ENCODE results near the gene ADIRF. TPM values are rescaled to one million over a fixed set of nuclear protein-coding genes. Genes with fewer than 3 reads are reported as not detected.

The ADIRF gene
- total and polyA plus RNA-seq, 9 donors = 1.5 to 9.7 (median 3.0) TPM

Other genes with a start within 250 kb of the ADIRF start
- gene BMPR1A, start 211.9 kb upstream of the ADIRF start, total RNA-seq = 61.4 TPM
- gene BMPR1A, start 211.9 kb upstream of the ADIRF start, polyA plus RNA-seq (ENCODE audit: insufficient read depth in 1 of 8, insufficient read length in 8 of 8, low replicate concordance in 1 of 8) = 10 to 100 TPM; 32.6 to 51.5 (median 45.8) TPM
- gene MMRN2, start 10.9 kb upstream of the ADIRF start, total RNA-seq = 23.1 TPM
- 10 to 100 TPM; 17.9 to 25.4 (median 23.1) TPM for gene MMRN2, start 10.9 kb upstream of the ADIRF start, polyA plus RNA-seq (ENCODE audit: insufficient read depth in 1 of 8, insufficient read length in 8 of 8, low replicate concordance in 1 of 8)
- gene SNCG, start 9.9 kb upstream of the ADIRF start, total RNA-seq = 7.4 TPM
- 10 to 100 TPM in 1 of 8 donors, 1 to 10 TPM in 7; 4.4 to 11.7 (median 5.8) TPM for gene SNCG, start 9.9 kb upstream of the ADIRF start, polyA plus RNA-seq (ENCODE audit: insufficient read depth in 1 of 8, insufficient read length in 8 of 8, low replicate concordance in 1 of 8)
- gene FAM25A, start 51.8 kb downstream of the ADIRF start, total RNA-seq = not detected
- gene FAM25A, start 51.8 kb downstream of the ADIRF start, polyA plus RNA-seq (ENCODE audit: insufficient read depth in 1 of 8, insufficient read length in 8 of 8, low replicate concordance in 1 of 8) = not detected
- 83.0 TPM for gene GLUD1, start 126.4 kb downstream of the ADIRF start, total RNA-seq
- 10 to 100 TPM; 53.2 to 75.6 (median 56.2) TPM for gene GLUD1, start 126.4 kb downstream of the ADIRF start, polyA plus RNA-seq (ENCODE audit: insufficient read depth in 1 of 8, insufficient read length in 8 of 8, low replicate concordance in 1 of 8)
- 30.9 TPM for gene SHLD2, start 126.7 kb downstream of the ADIRF start, total RNA-seq
- 10 to 100 TPM; 17.0 to 25.7 (median 22.0) TPM for gene SHLD2, start 126.7 kb downstream of the ADIRF start, polyA plus RNA-seq (ENCODE audit: insufficient read depth in 1 of 8, insufficient read length in 8 of 8, low replicate concordance in 1 of 8)

Data from muscle of leg (tissue), 9 donors.